ENCODE results near the gene COL6A2. TPM values are rescaled to one million over a fixed set of nuclear protein-coding genes. Genes with fewer than 3 reads are reported as not detected.
A peak's percentile ranks its signal among the peaks of the same experiment; 100 is the strongest.
"Not testable (repeated sequence)": the region's sequence is repeated elsewhere in the genome, so short reads cannot be mapped to it uniquely, and the experiment has no call there.

Gene COL6A2
- total and polyA plus RNA-seq, 2 of the 4 experiments (the other 2 are of a cell fraction) = 208 to 1,065 TPM

DNA sequence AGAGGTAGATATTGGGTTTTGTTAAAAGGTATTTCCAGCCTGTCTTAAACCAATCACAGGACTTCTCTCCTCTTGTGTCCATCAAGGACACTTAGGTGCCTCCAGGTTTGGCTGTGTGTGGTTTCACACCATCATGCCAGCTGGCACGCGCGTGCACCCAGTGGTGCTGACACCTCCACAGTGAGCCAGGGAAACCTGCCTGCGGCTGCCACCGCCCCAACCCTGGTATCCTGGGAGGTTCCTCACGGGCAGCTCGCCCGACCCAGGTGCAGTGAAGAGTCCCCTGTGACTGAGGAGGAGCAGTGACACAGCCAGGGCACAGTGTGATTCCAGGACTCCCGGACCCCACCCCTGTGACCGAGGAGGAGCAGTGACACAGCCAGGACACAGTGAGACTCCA, 13.2 kb upstream of the COL6A2 start:
- no TSS peak for BruUV-seq (replicated peaks)
- DNase-seq = no peak

DNA sequence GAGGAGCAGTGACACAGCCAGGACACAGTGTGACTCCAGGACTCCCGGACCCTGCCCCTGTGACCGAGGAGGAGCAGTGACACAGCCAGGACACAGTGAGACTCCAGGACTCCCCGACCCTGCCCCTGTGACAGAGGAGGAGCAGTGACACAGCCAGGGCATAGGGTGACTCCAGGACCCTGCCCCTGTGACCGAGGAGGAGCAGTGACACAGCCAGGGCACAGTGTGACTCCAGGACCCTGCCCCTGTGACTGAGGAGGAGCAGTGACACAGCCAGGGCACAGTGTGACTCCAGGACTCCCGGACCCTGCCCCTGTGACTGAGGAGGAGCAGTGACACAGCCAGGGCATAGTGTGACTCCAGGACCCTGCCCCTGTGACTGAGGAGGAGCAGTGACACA, 12.7 kb upstream of the COL6A2 start:
- H3K4me1 ChIP-seq (ENCODE audit: control insufficient read depth, insufficient read depth, low read length); H3K9me1 ChIP-seq (ENCODE audit: insufficient read depth, low read length); H3K14ac ChIP-seq (replicated peaks; ENCODE audit: low read depth, low read length); H4K20me1 ChIP-seq (ENCODE audit: insufficient read depth, low read length); H2BK15ac ChIP-seq (ENCODE audit: low read depth, low read length); H4K5ac ChIP-seq (ENCODE audit: low read depth, low read length); H3K4ac ChIP-seq (ENCODE audit: low read depth, low read length); H3K4me2 ChIP-seq (ENCODE audit: low read depth, low read length); H2AK5ac ChIP-seq (ENCODE audit: low read depth, low read length); DNase-seq; CTCF ChIA-PET; H2BK20ac ChIP-seq (ENCODE audit: low read depth, low read length); BruUV-seq (replicated peaks); dilution Hi-C loops (cut with HindIII; ENCODE audit: low sequenced_read_pairs, unreplicated experiment); H3K23ac ChIP-seq (ENCODE audit: low read depth, low read length); H3K18ac ChIP-seq (ENCODE audit: low read depth, low read length); POLR2A ChIA-PET (ENCODE audit: unreplicated experiment); ATAC-seq (ENCODE audit: low read depth); H4K91ac ChIP-seq (ENCODE audit: insufficient read depth, low read depth, low read length); H2AFZ ChIP-seq (replicated peaks; ENCODE audit: low read length, poor library complexity); H3K27ac ChIP-seq (ENCODE audit: insufficient read depth, low read length); H3K36me3 ChIP-seq (ENCODE audit: control insufficient read depth, insufficient read depth, low read length); intact Hi-C loops (cut with micrococcal nuclease); H4K8ac ChIP-seq (ENCODE audit: low read depth in 2 of 2, low read length in 2 of 2); H3K9me3 ChIP-seq (ENCODE audit: control insufficient read depth, insufficient read depth, low read length); H2AK9ac ChIP-seq (replicated peaks; ENCODE audit: low read depth, low read length, poor library complexity); H3K27me3 ChIP-seq (ENCODE audit: control insufficient read depth, insufficient read depth, low read length); H2BK5ac ChIP-seq (ENCODE audit: low read depth, low read length, poor library complexity, severe bottlenecking); H3K56ac ChIP-seq (ENCODE audit: extremely low read depth, insufficient read depth, low read length); H3K79me1 ChIP-seq (ENCODE audit: low read depth in 1 of 2, low read length in 2 of 2); H3K9ac ChIP-seq (ENCODE audit: low read depth, low read length); H2BK120ac ChIP-seq (ENCODE audit: low read depth, low read length); H3K4me3 ChIP-seq (ENCODE audit: insufficient read depth, low read depth, low read length); in situ Hi-C loops (cut with MboI; ENCODE audit: low sequenced_read_pairs): not testable (repeated sequence)
- WGBS, 2 experiments (ENCODE audit: extremely low coverage in 2 of 2, insufficient read length in 1 of 2) = no CpG with 5 or more reads among the region's 5 CpGs

More for the DNA sequence above, 13.2 kb upstream of the COL6A2 start:
- H2AFZ ChIP-seq (replicated peaks; ENCODE audit: low read length, poor library complexity) = no peak overlapping the region
- H2BK15ac ChIP-seq (ENCODE audit: low read depth, low read length) = no peak overlapping the region; the same call in 2 of the 3 replicates
- no CpG with 5 or more reads among the region's 10 CpGs for WGBS, 2 experiments (ENCODE audit: extremely low coverage in 2 of 2, insufficient read length in 1 of 2)
- in situ Hi-C loops (cut with MboI; ENCODE audit: low sequenced_read_pairs) = no loop called here
- no peak overlapping the region for H3K4me2 ChIP-seq (ENCODE audit: low read depth, low read length)
- no peak overlapping the region for H3K27ac ChIP-seq (ENCODE audit: insufficient read depth, low read length)
- H3K18ac ChIP-seq (ENCODE audit: low read depth, low read length) = no peak overlapping the region
- H2BK120ac ChIP-seq (ENCODE audit: low read depth, low read length) = peak overlapping the region; percentile 25; the same call in 1 of the 2 replicates
- H4K5ac ChIP-seq (ENCODE audit: low read depth, low read length) = no peak overlapping the region
- H3K4me3 ChIP-seq (ENCODE audit: insufficient read depth, low read depth, low read length) = no peak overlapping the region
- intact Hi-C loops (cut with micrococcal nuclease) = no loop called here
- H3K27me3 ChIP-seq (ENCODE audit: control insufficient read depth, insufficient read depth, low read length) = no peaks in the 10 kb centered on the region
- H4K20me1 ChIP-seq (ENCODE audit: insufficient read depth, low read length) = no peaks in the 10 kb centered on the region
- 0 out of 2 replicates have a peak overlapping the region, but pooled peaks have one; percentile 36 for H2AK5ac ChIP-seq (ENCODE audit: low read depth, low read length)
- H4K8ac ChIP-seq (ENCODE audit: low read depth in 2 of 2, low read length in 2 of 2) = no peak overlapping the region
- H3K23ac ChIP-seq (ENCODE audit: low read depth, low read length) = no peak overlapping the region
- CTCF ChIA-PET = no interaction called here
- H4K91ac ChIP-seq (ENCODE audit: insufficient read depth, low read depth, low read length) = no peak overlapping the region
- ATAC-seq (ENCODE audit: low read depth) = no peak
- H3K4ac ChIP-seq (ENCODE audit: low read depth, low read length) = no peak overlapping the region
- dilution Hi-C loops (cut with HindIII; ENCODE audit: low sequenced_read_pairs, unreplicated experiment) = no loop called here
- no peak overlapping the region for H2AK9ac ChIP-seq (replicated peaks; ENCODE audit: low read depth, low read length, poor library complexity)
- peaks cover 13% of the 10 kb centered on the region for H3K4me1 ChIP-seq (ENCODE audit: control insufficient read depth, insufficient read depth, low read length)
- no peak overlapping the region for H2BK20ac ChIP-seq (ENCODE audit: low read depth, low read length)
- peaks cover 13% of the 10 kb centered on the region for H3K9me1 ChIP-seq (ENCODE audit: insufficient read depth, low read length)
- no peak overlapping the region for H3K56ac ChIP-seq (ENCODE audit: extremely low read depth, insufficient read depth, low read length)
- H3K9me3 ChIP-seq (ENCODE audit: control insufficient read depth, insufficient read depth, low read length) = peaks cover 3% of the 10 kb centered on the region; the same call in 1 of the 2 replicates
- POLR2A ChIA-PET (ENCODE audit: unreplicated experiment) = no interaction called here
- H2BK5ac ChIP-seq (ENCODE audit: low read depth, low read length, poor library complexity, severe bottlenecking) = no peak overlapping the region
- no peak overlapping the region for H3K9ac ChIP-seq (ENCODE audit: low read depth, low read length)
- TF ChIP-seq, protein P1, sequence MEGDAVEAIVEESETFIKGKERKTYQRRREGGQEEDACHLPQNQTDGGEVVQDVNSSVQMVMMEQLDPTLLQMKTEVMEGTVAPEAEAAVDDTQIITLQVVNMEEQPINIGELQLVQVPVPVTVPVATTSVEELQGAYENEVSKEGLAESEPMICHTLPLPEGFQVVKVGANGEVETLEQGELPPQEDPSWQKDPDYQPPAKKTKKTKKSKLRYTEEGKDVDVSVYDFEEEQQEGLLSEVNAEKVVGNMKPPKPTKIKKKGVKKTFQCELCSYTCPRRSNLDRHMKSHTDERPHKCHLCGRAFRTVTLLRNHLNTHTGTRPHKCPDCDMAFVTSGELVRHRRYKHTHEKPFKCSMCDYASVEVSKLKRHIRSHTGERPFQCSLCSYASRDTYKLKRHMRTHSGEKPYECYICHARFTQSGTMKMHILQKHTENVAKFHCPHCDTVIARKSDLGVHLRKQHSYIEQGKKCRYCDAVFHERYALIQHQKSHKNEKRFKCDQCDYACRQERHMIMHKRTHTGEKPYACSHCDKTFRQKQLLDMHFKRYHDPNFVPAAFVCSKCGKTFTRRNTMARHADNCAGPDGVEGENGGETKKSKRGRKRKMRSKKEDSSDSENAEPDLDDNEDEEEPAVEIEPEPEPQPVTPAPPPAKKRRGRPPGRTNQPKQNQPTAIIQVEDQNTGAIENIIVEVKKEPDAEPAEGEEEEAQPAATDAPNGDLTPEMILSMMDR (conservative IDR thresholded peaks at IDR 0.05; ENCODE audit: low read depth, low read length) = no peak
- TF ChIP-seq MAZ (IDR thresholded peaks at IDR 0.05; ENCODE audit: borderline replicate concordance, low read depth, low read length) (no peak), CEBPB (IDR thresholded peaks at IDR 0.05; ENCODE audit: low read depth, low read length) (no peak), BHLHE40 (IDR thresholded peaks at IDR 0.05; ENCODE audit: low read depth, low read length) (no peak), MAFK (IDR thresholded peaks at IDR 0.05; ENCODE audit: low read depth, low read length) (no peak), RAD21 (IDR thresholded peaks at IDR 0.05; ENCODE audit: low read length) (no peak), FOS (IDR thresholded peaks at IDR 0.05; ENCODE audit: low read depth, low read length) (no peak), MXI1 (IDR thresholded peaks at IDR 0.05; ENCODE audit: borderline replicate concordance, low read depth, low read length) (no peak)
- peaks cover 0 to 2% of the 10 kb centered on the region in 2 experiments; a peak in 2 of 4 replicates for H3K79me1 ChIP-seq (ENCODE audit: low read depth in 1 of 2, low read length in 2 of 2)
- H3K36me3 ChIP-seq (ENCODE audit: control insufficient read depth, insufficient read depth, low read length) = no peaks in the 10 kb centered on the region
- H3K14ac ChIP-seq (replicated peaks; ENCODE audit: low read depth, low read length) = no peak overlapping the region
